ENCODE results near the gene AMIGO2.

- no peak for TF ChIP-seq CTCF (conservative IDR thresholded peaks at IDR 0.05; ENCODE audit: low read depth, low read length)
- no peak for TF ChIP-seq EZH2 (IDR thresholded peaks at IDR 0.05; ENCODE audit: low read length, unreplicated experiment)
Observed at GRCh38 chr12:47114481-47114892, 34.7 kb upstream of the AMIGO2 start.

Measured in PC-3 (cell line).